ENCODE results near the gene TMEM38B.
"Not testable (repeated sequence)": the region's sequence is repeated elsewhere in the genome, so short reads cannot be mapped to it uniquely, and the experiment has no call there.

The TMEM38B gene

GRCh38 chr9:105760053-105760452 lies 65.7 kb downstream of the TMEM38B start:
- Histone ChIP-seq H3K27me3 (ENCODE audit: insufficient read depth, low read length) (no peaks in the 10 kb centered on the region), H3K27ac (ENCODE audit: low read depth, low read length) (no peak overlapping the region), H3K4me3 (ENCODE audit: low read depth, low read length) (no peak overlapping the region), H3K79me2 (ENCODE audit: control insufficient read depth, insufficient read depth, low read length, unreplicated experiment) (no peaks in the 10 kb centered on the region), H3K4me1 (ENCODE audit: control insufficient read depth, insufficient read depth, low read length, unreplicated experiment) (no peaks in the 10 kb centered on the region), H3K36me3 (ENCODE audit: insufficient read depth, low read length) (no peaks in the 10 kb centered on the region), H2AFZ (ENCODE audit: low read length, unreplicated experiment) (no peak overlapping the region)

DNA sequence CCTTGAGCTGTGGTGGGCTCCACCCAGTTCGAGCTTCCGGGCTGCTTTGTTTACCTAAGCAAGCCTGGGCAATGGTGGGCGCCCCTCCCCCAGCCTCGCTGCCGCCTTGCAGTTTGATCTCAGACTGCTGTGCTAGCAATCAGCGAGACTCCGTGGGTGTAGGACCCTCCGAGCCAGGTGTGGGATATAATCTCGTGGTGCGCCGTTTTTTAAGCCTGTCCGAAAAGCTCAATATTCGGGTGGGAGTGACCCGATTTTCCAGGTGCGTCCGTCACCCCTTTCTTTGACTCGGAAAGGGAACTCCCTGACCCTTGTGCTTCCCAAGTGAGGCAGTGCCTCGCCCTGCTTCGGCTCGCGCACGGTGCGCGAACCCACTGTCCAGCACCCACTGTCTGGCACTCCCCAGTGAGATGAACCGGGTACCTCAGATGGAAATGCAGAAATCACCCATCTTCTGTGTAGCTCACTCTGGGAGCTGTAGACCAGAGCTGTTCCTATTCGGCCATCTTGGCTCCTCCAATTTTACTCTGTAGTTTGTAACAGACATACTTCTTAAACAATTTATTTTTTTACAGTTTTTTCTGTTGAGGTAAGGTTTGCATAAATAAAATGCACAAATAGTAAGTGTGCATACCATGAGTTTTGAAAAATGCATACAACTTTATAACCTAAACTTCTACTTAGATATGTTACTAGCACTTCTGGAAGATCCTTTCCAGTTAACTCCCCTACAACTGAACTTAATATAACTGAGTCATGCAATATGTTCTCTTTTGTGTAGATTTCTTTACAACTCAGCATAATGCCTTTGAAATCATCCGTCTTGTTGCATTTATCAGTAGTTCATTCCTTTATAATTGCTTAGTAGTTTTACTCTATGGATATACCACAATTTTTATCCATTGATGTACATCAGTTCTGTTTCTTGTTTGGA lies 88.5 kb downstream of the TMEM38B start:
- not testable (repeated sequence) for H3K4me1 ChIP-seq (ENCODE audit: control insufficient read depth, insufficient read depth, low read length, unreplicated experiment); H3K27me3 ChIP-seq (ENCODE audit: insufficient read depth, low read length); H3K79me2 ChIP-seq (ENCODE audit: control insufficient read depth, insufficient read depth, low read length, unreplicated experiment); H3K4me3 ChIP-seq (ENCODE audit: low read depth, low read length); H3K27ac ChIP-seq (ENCODE audit: low read depth, low read length); H3K36me3 ChIP-seq (ENCODE audit: insufficient read depth, low read length); H2AFZ ChIP-seq (ENCODE audit: low read length, unreplicated experiment)

GRCh38 chr9:105783495-105783872 lies 89.1 kb downstream of the TMEM38B start:
- not testable (repeated sequence) for H3K4me3 ChIP-seq (ENCODE audit: low read depth, low read length); H3K27me3 ChIP-seq (ENCODE audit: insufficient read depth, low read length); H2AFZ ChIP-seq (ENCODE audit: low read length, unreplicated experiment)

GRCh38 chr9:105786796-105787195 lies 92.5 kb downstream of the TMEM38B start:
- H3K79me2 ChIP-seq (ENCODE audit: control insufficient read depth, insufficient read depth, low read length, unreplicated experiment); H3K27me3 ChIP-seq (ENCODE audit: insufficient read depth, low read length); H3K27ac ChIP-seq (ENCODE audit: low read depth, low read length); H3K4me1 ChIP-seq (ENCODE audit: control insufficient read depth, insufficient read depth, low read length, unreplicated experiment); H3K36me3 ChIP-seq (ENCODE audit: insufficient read depth, low read length); H3K4me3 ChIP-seq (ENCODE audit: low read depth, low read length); H2AFZ ChIP-seq (ENCODE audit: low read length, unreplicated experiment): not testable (repeated sequence)

More at GRCh38 chr9:105783495-105783872, 89.1 kb downstream of the TMEM38B start:
- H3K36me3 ChIP-seq (ENCODE audit: insufficient read depth, low read length); H3K27ac ChIP-seq (ENCODE audit: low read depth, low read length); H3K79me2 ChIP-seq (ENCODE audit: control insufficient read depth, insufficient read depth, low read length, unreplicated experiment); H3K4me1 ChIP-seq (ENCODE audit: control insufficient read depth, insufficient read depth, low read length, unreplicated experiment): not testable (repeated sequence)

DNA sequence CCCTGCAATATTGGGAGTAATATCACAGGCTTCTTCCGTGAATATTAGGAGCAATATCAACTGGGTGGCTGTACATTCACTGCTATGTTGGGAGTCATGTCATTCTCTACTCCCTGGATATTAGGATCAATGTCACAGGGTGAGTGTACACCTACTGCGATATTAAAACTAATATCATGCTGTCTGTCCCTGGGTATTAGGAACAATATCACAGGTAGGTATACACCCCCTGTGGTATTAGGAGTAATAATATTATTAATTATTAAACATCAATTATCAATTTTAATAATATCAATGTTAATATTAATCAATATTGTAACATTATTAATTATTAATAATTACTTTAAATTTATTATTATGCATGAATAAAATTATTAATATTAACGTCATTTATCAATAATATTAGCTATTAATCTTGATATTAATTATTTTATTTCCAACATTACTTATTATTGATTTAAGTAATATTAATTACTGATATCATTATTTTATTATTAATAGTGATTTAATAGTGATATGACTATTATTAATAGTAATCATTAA lies 121.9 kb downstream of the TMEM38B start:
- H3K27me3 ChIP-seq (ENCODE audit: insufficient read depth, low read length) = no peaks in the 10 kb centered on the region

GRCh38 chr9:105816981-105817380 lies 122.6 kb downstream of the TMEM38B start:
- Histone ChIP-seq H3K79me2 (ENCODE audit: control insufficient read depth, insufficient read depth, low read length, unreplicated experiment) (no peaks in the 10 kb centered on the region), H3K27ac (ENCODE audit: low read depth, low read length) (no peak overlapping the region), H3K4me1 (ENCODE audit: control insufficient read depth, insufficient read depth, low read length, unreplicated experiment) (no peaks in the 10 kb centered on the region), H2AFZ (ENCODE audit: low read length, unreplicated experiment) (no peak overlapping the region), H3K36me3 (ENCODE audit: insufficient read depth, low read length) (no peaks in the 10 kb centered on the region), H3K4me3 (ENCODE audit: low read depth, low read length) (no peak overlapping the region), H3K27me3 (ENCODE audit: insufficient read depth, low read length) (no peaks in the 10 kb centered on the region)

More for the DNA sequence above, 121.9 kb downstream of the TMEM38B start:
- Histone ChIP-seq H3K4me3 (ENCODE audit: low read depth, low read length) (no peak overlapping the region), H3K4me1 (ENCODE audit: control insufficient read depth, insufficient read depth, low read length, unreplicated experiment) (no peaks in the 10 kb centered on the region), H3K27ac (ENCODE audit: low read depth, low read length) (no peak overlapping the region), H3K36me3 (ENCODE audit: insufficient read depth, low read length) (no peaks in the 10 kb centered on the region), H3K79me2 (ENCODE audit: control insufficient read depth, insufficient read depth, low read length, unreplicated experiment) (no peaks in the 10 kb centered on the region), H2AFZ (ENCODE audit: low read length, unreplicated experiment) (no peak overlapping the region)

- H3K27me3 ChIP-seq (ENCODE audit: insufficient read depth, low read length) = no peaks in the 10 kb centered on the region
These were observed 124.6 kb downstream of the TMEM38B start for GRCh38 chr9:105818903-105819302.

GRCh38 chr9:105822814-105823213 lies 128.5 kb downstream of the TMEM38B start:
- H2AFZ ChIP-seq (ENCODE audit: low read length, unreplicated experiment) = no peak overlapping the region
- no peak overlapping the region for H3K27ac ChIP-seq (ENCODE audit: low read depth, low read length)
- no peaks in the 10 kb centered on the region for H3K36me3 ChIP-seq (ENCODE audit: insufficient read depth, low read length)
- no peaks in the 10 kb centered on the region for H3K4me1 ChIP-seq (ENCODE audit: control insufficient read depth, insufficient read depth, low read length, unreplicated experiment)
- H3K27me3 ChIP-seq (ENCODE audit: insufficient read depth, low read length) = no peaks in the 10 kb centered on the region
- no peak overlapping the region for H3K4me3 ChIP-seq (ENCODE audit: low read depth, low read length)
- no peaks in the 10 kb centered on the region for H3K79me2 ChIP-seq (ENCODE audit: control insufficient read depth, insufficient read depth, low read length, unreplicated experiment)

More at GRCh38 chr9:105818903-105819302, 124.6 kb downstream of the TMEM38B start:
- Histone ChIP-seq H3K36me3 (ENCODE audit: insufficient read depth, low read length) (no peaks in the 10 kb centered on the region), H3K4me3 (ENCODE audit: low read depth, low read length) (no peak overlapping the region), H3K4me1 (ENCODE audit: control insufficient read depth, insufficient read depth, low read length, unreplicated experiment) (no peaks in the 10 kb centered on the region), H3K79me2 (ENCODE audit: control insufficient read depth, insufficient read depth, low read length, unreplicated experiment) (no peaks in the 10 kb centered on the region), H2AFZ (ENCODE audit: low read length, unreplicated experiment) (no peak overlapping the region), H3K27ac (ENCODE audit: low read depth, low read length) (no peak overlapping the region)

All from ACC112 (cell line).